NCI-H2196 treated with DMSO at 0.1 percent for 48 hours (cell line): Measurements from ENCODE around the gene ARID1B.

ENCODE experiments used
- DNase-seq: peaks from one replicate; lab custom pipeline; 2025; ENCODE audit not compliant: unreplicated experiment; lab: John Stamatoyannopoulos, UW

ARID1B gene

GRCh38 chr6:157119502-157120027 lies 342.4 kb downstream of the ARID1B start:
- no peak for DNase-seq

GRCh38 chr6:157120534-157121232 lies 343.5 kb downstream of the ARID1B start:
- DNase-seq = no peak

GRCh38 chr6:157121897-157122296 lies 344.7 kb downstream of the ARID1B start:
- DNase-seq = no peak

GRCh38 chr6:157123234-157123633 lies 346.1 kb downstream of the ARID1B start:
- no peak for DNase-seq

- no peak for DNase-seq
Measured at GRCh38 chr6:157124485-157125254, 347.5 kb downstream of the ARID1B start.

GRCh38 chr6:157125531-157125930 lies 348.4 kb downstream of the ARID1B start:
- DNase-seq = no peak

- no peak for DNase-seq
Measured at GRCh38 chr6:157126183-157127098, 349.3 kb downstream of the ARID1B start.

GRCh38 chr6:157128235-157128775 lies 351.1 kb downstream of the ARID1B start:
- no peak for DNase-seq

- no peak for DNase-seq
Measured at GRCh38 chr6:157131250-157131649, 354.1 kb downstream of the ARID1B start.

- no peak for DNase-seq
Measured at GRCh38 chr6:157133856-157134255, 356.7 kb downstream of the ARID1B start.

- DNase-seq = no peak
Measured at GRCh38 chr6:157134402-157135047, 357.3 kb downstream of the ARID1B start.

- no peak for DNase-seq
Measured at GRCh38 chr6:157135691-157136090, 358.5 kb downstream of the ARID1B start.

GRCh38 chr6:157137501-157137900 lies 360.3 kb downstream of the ARID1B start:
- no peak for DNase-seq

- no peak for DNase-seq
Measured at GRCh38 chr6:157139054-157139708, 362.0 kb downstream of the ARID1B start.

GRCh38 chr6:157143171-157143889 lies 366.2 kb downstream of the ARID1B start:
- no peak for DNase-seq

- DNase-seq = no peak
Measured at GRCh38 chr6:157143890-157144798, 367.0 kb downstream of the ARID1B start.

GRCh38 chr6:157144859-157145568 lies 367.8 kb downstream of the ARID1B start:
- DNase-seq = no peak
